GM12878 (cell line): ENCODE measurements around the gene ZNF655. TPM values are rescaled to one million over a fixed set of nuclear protein-coding genes. Genes with fewer than 3 reads are reported as not detected.

Experiments
- EED ChIP-seq: sonication (generic); IDR thresholded peaks from 2 replicates; pipeline ENCODE4 v1.6.1; 2016; ENCODE audit warnings: antibody characterized with exemption, low read depth
- NFYA ChIP-seq: IDR thresholded peaks from 2 replicates; pipeline ENCODE4 v1.6.1; 2011; ENCODE audit warnings: low read depth, mild to moderate bottlenecking, low read length, improper control_type of control experiment, borderline replicate concordance
- NKRF ChIP-seq: fragments of 450-650 bp; conservative IDR thresholded peaks from 2 replicates; pipeline ENCODE4 v1.6.1; 2017; ENCODE audit warnings: mild to moderate bottlenecking, moderate library complexity
- YY1 ChIP-seq: IDR thresholded peaks from 2 replicates; pipeline ENCODE4 v1.6.1; 2011; ENCODE audit warnings: low read depth, mild to moderate bottlenecking, low read length
- ZBTB4 ChIP-seq: fragments of 450-650 bp; formaldehyde crosslinking; IDR thresholded peaks from 2 replicates; pipeline ENCODE4 v1.4.0; 2022; ENCODE audit warnings: mild to moderate bottlenecking, moderate library complexity
- polyA plus RNA-seq, 11 experiments: library from polyadenylated mRNA; depleted of rRNA in 4 of 11; unstranded in 6 of 11; stranded (reverse) in 5 of 11; fragments of >200 nt; fragmentation: Nextera tagmentation in 4 of 11; fragmentation: Illumina TruSeq in 1 of 11; extraction: Ambion mirVana in 4 of 11; extraction: Trizol in 1 of 11; gene quantifications; 1 replicate in 1 of 11; 2 replicates in 10 of 11; pipeline versions ENCODE4 v1.2.1 to v1.2.3, GENCODE V29; 2011 to 2016; ENCODE audit warnings: inconsistent platforms in 2 of 11, missing spikeins in 2 of 11, low read depth in 1 of 11
- total RNA-seq, 4 experiments: library from RNA; depleted of rRNA in 3 of 4; stranded (reverse); fragments of >200 nt in 3 of 4; fragmentation: Illumina TruSeq in 1 of 4; extraction: Trizol in 1 of 4; gene quantifications; 2 replicates each; pipeline versions ENCODE4 v1.2.1 to v1.2.3, GENCODE V29; 2013 to 2021
- TF ChIP-seq, protein P1 (sequence below): fragments of 450-650 bp; IDR thresholded peaks from 2 replicates; pipeline ENCODE4 v1.6.1; 2016; ENCODE audit warnings: mild to moderate bottlenecking
- TF ChIP-seq, protein P2 (sequence below): IDR thresholded peaks from 2 replicates; pipeline ENCODE4 v1.6.1; 2012; ENCODE audit warnings: low read depth, low read length, improper control_type of control experiment

ZNF655 gene
- total and polyA plus RNA-seq, 10 of the 15 experiments (the other 5 are each of a cell fraction or from before 2014, with no cell fraction given): 14.5 to 107 (median 52.8) TPM

DNA sequence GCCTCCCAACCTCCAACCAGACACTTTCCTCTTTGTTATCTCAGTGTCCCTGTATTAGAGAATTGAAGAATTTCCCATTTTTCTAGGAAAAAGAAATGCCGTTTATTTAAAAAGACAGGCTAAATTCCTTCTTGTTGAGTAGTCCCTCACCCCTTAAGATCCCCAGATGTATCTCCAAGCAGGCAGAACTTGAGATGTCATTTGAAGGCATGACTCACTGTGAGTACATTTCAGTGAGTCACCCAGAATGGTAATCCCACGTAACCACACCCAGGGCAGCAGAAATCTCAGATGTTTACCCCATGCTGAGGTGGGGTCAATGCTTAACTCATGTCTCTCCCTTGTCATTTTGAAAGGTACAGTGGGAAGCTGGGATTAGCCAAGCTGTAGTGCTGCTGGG is 4.4 kb downstream of the ZNF655 start (continued):
- TF ChIP-seq ZBTB4 (no peak), NFYA (no peak), EED (no peak), YY1 (no peak), NKRF (no peak)
- TF ChIP-seq, protein P1, sequence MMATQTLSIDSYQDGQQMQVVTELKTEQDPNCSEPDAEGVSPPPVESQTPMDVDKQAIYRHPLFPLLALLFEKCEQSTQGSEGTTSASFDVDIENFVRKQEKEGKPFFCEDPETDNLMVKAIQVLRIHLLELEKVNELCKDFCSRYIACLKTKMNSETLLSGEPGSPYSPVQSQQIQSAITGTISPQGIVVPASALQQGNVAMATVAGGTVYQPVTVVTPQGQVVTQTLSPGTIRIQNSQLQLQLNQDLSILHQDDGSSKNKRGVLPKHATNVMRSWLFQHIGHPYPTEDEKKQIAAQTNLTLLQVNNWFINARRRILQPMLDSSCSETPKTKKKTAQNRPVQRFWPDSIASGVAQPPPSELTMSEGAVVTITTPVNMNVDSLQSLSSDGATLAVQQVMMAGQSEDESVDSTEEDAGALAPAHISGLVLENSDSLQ: no peak
- TF ChIP-seq, protein P2, sequence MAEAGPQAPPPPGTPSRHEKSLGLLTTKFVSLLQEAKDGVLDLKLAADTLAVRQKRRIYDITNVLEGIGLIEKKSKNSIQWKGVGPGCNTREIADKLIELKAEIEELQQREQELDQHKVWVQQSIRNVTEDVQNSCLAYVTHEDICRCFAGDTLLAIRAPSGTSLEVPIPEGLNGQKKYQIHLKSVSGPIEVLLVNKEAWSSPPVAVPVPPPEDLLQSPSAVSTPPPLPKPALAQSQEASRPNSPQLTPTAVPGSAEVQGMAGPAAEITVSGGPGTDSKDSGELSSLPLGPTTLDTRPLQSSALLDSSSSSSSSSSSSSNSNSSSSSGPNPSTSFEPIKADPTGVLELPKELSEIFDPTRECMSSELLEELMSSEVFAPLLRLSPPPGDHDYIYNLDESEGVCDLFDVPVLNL: no peak
- TF ChIP-seq, all 136 proteins: peak for 0
